ENCODE results near the gene SMIM9.

GRCh38 chrX:154797006-154797405 is 37.5 kb downstream of the SMIM9 start:
- TF ChIP-seq SIN3A (IDR thresholded peaks at IDR 0.05; ENCODE audit: low read depth) (no peak), REST (IDR thresholded peaks at IDR 0.05; ENCODE audit: low read depth) (no peak), CTCF (IDR thresholded peaks at IDR 0.05 in 2 of 3, conservative IDR thresholded peaks at IDR 0.05 in 1 of 3; ENCODE audit: borderline replicate concordance in 1 of 3, insufficient read depth in 1 of 3, low read depth in 2 of 3, low read length in 2 of 3) (no peak), POLR2AphosphoS5 (IDR thresholded peaks at IDR 0.05; ENCODE audit: low read depth, low read length) (no peak), JUND (IDR thresholded peaks at IDR 0.05) (no peak), POLR2A (IDR thresholded peaks at IDR 0.05; ENCODE audit: borderline replicate concordance, extremely low read depth, insufficient read depth, insufficient read length) (no peak), ZBTB33 (IDR thresholded peaks at IDR 0.05; ENCODE audit: extremely low read depth, insufficient replicate concordance, low read length) (no peak), MAX (IDR thresholded peaks at IDR 0.05) (no peak), CEBPB (IDR thresholded peaks at IDR 0.05; ENCODE audit: low read depth) (no peak), EZH2 (IDR thresholded peaks at IDR 0.05) (no peak)
